Lower leg skin (tissue), 3 donors: ENCODE measurements around the gene MAMDC2.

Experiments used
- CTCF ChIP-seq, 3 donors: fragments of 450-650 bp; IDR thresholded peaks; one replicate each; pipeline ENCODE4 v1.5.1; 2016; ENCODE audit warnings: antibody characterized with exemption in 3 of 3, mild to moderate bottlenecking in 3 of 3, moderate library complexity in 2 of 3
- POLR2A ChIP-seq, 2 donors: fragments of 450-650 bp; IDR thresholded peaks; one replicate each; pipeline ENCODE4 v1.6.1; 2016 to 2017; ENCODE audit warnings: antibody characterized with exemption in 2 of 2, mild to moderate bottlenecking in 1 of 2, moderate library complexity in 1 of 2

- TF ChIP-seq CTCF (IDR thresholded peaks at IDR 0.05) (no peak), POLR2A (IDR thresholded peaks at IDR 0.05) (no peak)
Observed at GRCh38 chr9:70177121-70177520, 133.5 kb downstream of the MAMDC2 start.
